Measurements from ENCODE around the gene DNHD1. TPM values are rescaled to one million over a fixed set of nuclear protein-coding genes. Genes with fewer than 3 reads are reported as not detected.
A peak's percentile ranks its signal among the peaks of the same experiment; 100 is the strongest.

Gene DNHD1
- total RNA-seq, 1 donor from 2014 or later: 9.9 TPM

DNA sequence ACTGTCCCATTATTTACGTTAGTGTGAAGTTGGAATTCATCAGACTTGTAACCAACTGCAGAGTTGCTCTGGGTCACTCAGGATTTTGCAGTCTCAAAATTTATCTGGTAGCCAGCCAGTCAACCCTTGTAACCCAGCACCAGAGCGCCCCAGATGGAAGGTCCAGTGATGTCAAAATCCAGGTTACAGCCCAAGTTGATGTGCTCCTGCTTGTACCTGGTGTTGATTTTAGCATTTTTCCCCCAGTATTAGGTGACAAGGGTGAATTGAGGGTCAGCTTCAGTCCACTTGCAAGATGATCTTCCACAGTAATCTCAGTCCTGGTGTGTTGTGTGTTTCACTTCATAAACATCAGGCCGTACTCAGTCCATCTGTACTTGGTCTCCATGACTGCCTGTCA lies 8.3 kb upstream of the DNHD1 start:
- Mint-ChIP-seq H3K4me1 (ENCODE audit: unreplicated experiment) (no peaks in the 10 kb centered on the region), H3K36me3 (no peaks in the 10 kb centered on the region), H3K4me3 (no peak overlapping the region), H3K9me3 (no peaks in the 10 kb centered on the region), H3K27ac (peak overlapping the region; percentile 57), H3K27me3 (no peaks in the 10 kb centered on the region)
- TF ChIP-seq, protein P1, sequence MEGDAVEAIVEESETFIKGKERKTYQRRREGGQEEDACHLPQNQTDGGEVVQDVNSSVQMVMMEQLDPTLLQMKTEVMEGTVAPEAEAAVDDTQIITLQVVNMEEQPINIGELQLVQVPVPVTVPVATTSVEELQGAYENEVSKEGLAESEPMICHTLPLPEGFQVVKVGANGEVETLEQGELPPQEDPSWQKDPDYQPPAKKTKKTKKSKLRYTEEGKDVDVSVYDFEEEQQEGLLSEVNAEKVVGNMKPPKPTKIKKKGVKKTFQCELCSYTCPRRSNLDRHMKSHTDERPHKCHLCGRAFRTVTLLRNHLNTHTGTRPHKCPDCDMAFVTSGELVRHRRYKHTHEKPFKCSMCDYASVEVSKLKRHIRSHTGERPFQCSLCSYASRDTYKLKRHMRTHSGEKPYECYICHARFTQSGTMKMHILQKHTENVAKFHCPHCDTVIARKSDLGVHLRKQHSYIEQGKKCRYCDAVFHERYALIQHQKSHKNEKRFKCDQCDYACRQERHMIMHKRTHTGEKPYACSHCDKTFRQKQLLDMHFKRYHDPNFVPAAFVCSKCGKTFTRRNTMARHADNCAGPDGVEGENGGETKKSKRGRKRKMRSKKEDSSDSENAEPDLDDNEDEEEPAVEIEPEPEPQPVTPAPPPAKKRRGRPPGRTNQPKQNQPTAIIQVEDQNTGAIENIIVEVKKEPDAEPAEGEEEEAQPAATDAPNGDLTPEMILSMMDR (conservative IDR thresholded peaks at IDR 0.05): no peak
- DNase-seq (ENCODE audit: extremely low spot score, unreplicated experiment): no peak

DNA sequence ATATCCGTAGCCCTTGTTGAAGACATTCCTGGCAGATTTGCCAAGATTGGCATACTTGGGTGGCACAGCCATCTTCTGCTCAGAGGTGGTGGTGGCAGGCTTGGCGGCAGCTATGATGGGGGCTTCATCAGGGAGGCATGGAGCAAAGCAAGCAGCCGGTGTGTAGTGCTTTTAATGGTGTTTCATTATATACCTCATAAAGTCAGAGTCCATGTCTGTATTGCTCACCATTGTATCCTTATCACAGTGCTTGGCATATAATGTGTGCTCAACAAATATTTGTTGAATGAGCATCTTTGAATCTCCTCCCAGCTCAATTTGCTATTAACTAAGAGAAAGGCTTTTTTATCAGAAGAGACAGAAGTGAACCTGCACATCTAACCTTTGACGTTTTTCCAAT lies 7.8 kb upstream of the DNHD1 start:
- H3K27ac Mint-ChIP-seq: peak overlapping the region; percentile 57
- DNase-seq (ENCODE audit: extremely low spot score, unreplicated experiment): no peak
- H3K4me3 Mint-ChIP-seq: no peak overlapping the region
- H3K27me3 Mint-ChIP-seq: no peaks in the 10 kb centered on the region
- TF ChIP-seq, protein P1 (conservative IDR thresholded peaks at IDR 0.05): no peak
- no peaks in the 10 kb centered on the region for H3K4me1 Mint-ChIP-seq (ENCODE audit: unreplicated experiment)
- no peaks in the 10 kb centered on the region for H3K36me3 Mint-ChIP-seq
- H3K9me3 Mint-ChIP-seq: no peaks in the 10 kb centered on the region

DNA sequence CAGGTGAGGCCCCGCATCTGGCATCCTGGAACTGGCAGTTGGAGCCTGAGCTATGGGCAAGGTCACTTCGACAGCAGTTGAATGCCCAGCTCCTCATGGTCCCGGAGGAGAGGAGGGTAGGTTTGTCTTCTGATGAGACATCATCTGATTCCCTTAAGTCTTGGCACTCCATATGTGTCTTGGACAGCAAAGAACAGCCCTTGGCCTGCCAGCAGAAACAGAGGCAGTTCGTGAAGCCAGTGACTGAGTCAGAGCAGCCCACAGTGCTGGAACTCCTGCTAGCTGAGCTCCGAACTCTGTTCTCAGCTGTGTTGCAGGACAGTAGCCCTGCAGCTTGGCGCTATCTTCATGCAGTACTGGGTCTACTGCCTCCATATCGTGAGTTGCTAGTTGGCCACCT lies 1.0 kb downstream of the DNHD1 start:
- Mint-ChIP-seq H3K27me3 (no peaks in the 10 kb centered on the region), H3K9me3 (no peaks in the 10 kb centered on the region), H3K4me1 (ENCODE audit: unreplicated experiment) (no peaks in the 10 kb centered on the region), H3K4me3 (no peak overlapping the region), H3K27ac (no peak overlapping the region), H3K36me3 (no peaks in the 10 kb centered on the region)
- TF ChIP-seq, protein P1 (conservative IDR thresholded peaks at IDR 0.05): no peak
- DNase-seq (ENCODE audit: extremely low spot score, unreplicated experiment): no peak

DNA sequence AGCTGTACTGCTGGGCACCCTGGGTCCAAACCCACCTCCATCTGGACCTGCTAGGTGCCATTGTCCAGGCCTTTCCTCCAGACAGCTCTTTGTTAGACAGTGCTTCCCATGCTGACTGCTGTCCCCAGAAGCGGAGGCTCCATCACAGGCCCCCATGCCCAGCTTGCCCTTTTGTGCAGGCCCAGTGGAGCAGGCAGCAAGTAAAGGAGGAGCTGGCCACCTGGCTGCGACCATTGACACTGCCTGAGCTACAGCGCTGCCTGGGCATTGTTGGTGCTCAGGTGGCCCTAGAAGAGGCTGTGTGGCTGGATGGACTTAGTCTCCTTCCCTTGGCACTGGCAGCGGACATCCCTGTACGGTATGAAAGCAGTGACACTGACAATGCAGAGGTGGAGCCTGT lies 1.5 kb downstream of the DNHD1 start:
- H3K4me3 Mint-ChIP-seq: no peak overlapping the region
- no peaks in the 10 kb centered on the region for H3K27me3 Mint-ChIP-seq
- no peak overlapping the region for H3K27ac Mint-ChIP-seq
- no peaks in the 10 kb centered on the region for H3K4me1 Mint-ChIP-seq (ENCODE audit: unreplicated experiment)
- TF ChIP-seq, protein P1 (conservative IDR thresholded peaks at IDR 0.05): no peak
- no peaks in the 10 kb centered on the region for H3K36me3 Mint-ChIP-seq
- H3K9me3 Mint-ChIP-seq: no peaks in the 10 kb centered on the region
- no peak for DNase-seq (ENCODE audit: extremely low spot score, unreplicated experiment)

DNA sequence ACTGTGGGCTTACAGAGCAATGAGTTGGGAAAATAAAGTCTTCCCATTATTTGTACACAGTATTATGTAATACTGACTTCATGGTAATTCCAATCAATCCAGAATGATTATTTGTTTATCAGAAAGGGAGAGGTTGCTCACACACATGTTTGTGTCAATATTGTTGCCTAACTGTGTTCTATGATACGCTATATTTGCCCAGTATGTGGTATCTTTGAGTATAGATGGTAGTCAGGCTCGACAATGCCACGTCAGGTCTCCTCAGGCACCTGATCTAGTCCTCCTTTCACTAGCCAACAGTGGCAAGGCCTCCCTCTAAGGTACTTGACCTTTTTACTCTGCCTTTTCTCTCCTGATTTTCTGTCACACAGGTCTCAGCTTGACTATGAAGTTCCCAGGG lies 5.3 kb downstream of the DNHD1 start:
- DNase-seq (ENCODE audit: extremely low spot score, unreplicated experiment): no peak
- TF ChIP-seq, protein P1 (conservative IDR thresholded peaks at IDR 0.05): no peak
- Mint-ChIP-seq H3K9me3 (no peaks in the 10 kb centered on the region), H3K27me3 (no peaks in the 10 kb centered on the region), H3K36me3 (no peaks in the 10 kb centered on the region), H3K4me1 (ENCODE audit: unreplicated experiment) (no peaks in the 10 kb centered on the region), H3K4me3 (no peak overlapping the region), H3K27ac (no peak overlapping the region)

DNA sequence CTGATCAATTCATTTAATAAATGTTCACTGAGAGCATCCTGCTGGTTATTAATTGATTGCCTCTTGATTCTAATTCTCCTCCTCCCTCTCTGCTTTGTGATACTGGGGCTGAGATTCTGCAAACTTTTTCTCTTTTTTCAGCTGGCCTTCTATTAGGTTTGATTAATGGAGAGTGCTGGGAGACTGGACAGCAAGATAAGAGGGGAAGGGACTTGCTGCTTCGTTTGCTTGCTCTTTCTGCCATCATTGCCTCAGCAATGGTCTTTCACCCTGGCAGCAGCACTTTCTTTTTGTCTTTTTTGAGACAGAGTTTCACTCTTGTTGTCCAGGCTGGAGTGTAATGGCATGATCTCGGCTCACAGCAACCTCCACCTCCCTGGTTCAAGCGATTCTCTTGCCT lies 7.1 kb downstream of the DNHD1 start:
- Mint-ChIP-seq H3K27me3 (no peaks in the 10 kb centered on the region), H3K36me3 (no peaks in the 10 kb centered on the region), H3K4me3 (no peak overlapping the region), H3K4me1 (ENCODE audit: unreplicated experiment) (no peaks in the 10 kb centered on the region), H3K9me3 (no peaks in the 10 kb centered on the region), H3K27ac (no peak overlapping the region)
- TF ChIP-seq, protein P1 (conservative IDR thresholded peaks at IDR 0.05): no peak
- no peak for DNase-seq (ENCODE audit: extremely low spot score, unreplicated experiment)
